Tongue (tissue), 3 donors: ENCODE measurements around the gene TTBK1. TPM values are rescaled to one million over a fixed set of nuclear protein-coding genes. Genes with fewer than 3 reads are reported as not detected.

Experiments
- DNase-seq: peaks from one replicate; pipeline ENCODE4 v3.0.0-alpha.2; 2015
- small RNA-seq: library from RNA; depleted of rRNA; stranded (forward); fragments of <200 nt; gene quantifications from one replicate; pipeline ENCODE3, GENCODE V24; 2014; ENCODE audit warnings: low replicate concordance
- total RNA-seq: library from RNA; depleted of rRNA; stranded (reverse); fragments of >200 nt; gene quantifications from one replicate; pipeline ENCODE4 v1.2.3, GENCODE V29; 2014

Gene TTBK1
- total RNA-seq, 1 donor from 2014 or later: 0.10 TPM

- no peak for DNase-seq
These were observed 61.6 kb downstream of the TTBK1 start for GRCh38 chr6:43304882-43305281.

GRCh38 chr6:43306086-43306485, 62.8 kb downstream of the TTBK1 start:
- DNase-seq: no peak

GRCh38 chr6:43307451-43308100, 64.3 kb downstream of the TTBK1 start:
- DNase-seq: no peak

GRCh38 chr6:43308101-43308989, 65.1 kb downstream of the TTBK1 start, which contains the start of gene CRIP3:
TSS of gene CRIP3 (minus strand) at chr6:43308826. CDS start at chr6:43308792, 34 bp downstream.
- DNase-seq: peak; percentile 52

GRCh38 chr6:43308990-43309477, 65.8 kb downstream of the TTBK1 start:
- no peak for DNase-seq

- no peak for DNase-seq
These were observed 66.9 kb downstream of the TTBK1 start for GRCh38 chr6:43310134-43310533.

- DNase-seq: no peak
These were observed 67.3 kb downstream of the TTBK1 start for GRCh38 chr6:43310624-43311023.

GRCh38 chr6:43311666-43312065, 68.4 kb downstream of the TTBK1 start:
- no peak for DNase-seq

- DNase-seq: no peak
These were observed 70.5 kb downstream of the TTBK1 start for GRCh38 chr6:43313813-43314212.

- DNase-seq: no peak
These were observed 74.7 kb downstream of the TTBK1 start for GRCh38 chr6:43318011-43318410.

- no peak for DNase-seq
These were observed 82.6 kb downstream of the TTBK1 start for GRCh38 chr6:43325876-43326275.

GRCh38 chr6:43328528-43328927, 85.2 kb downstream of the TTBK1 start:
- no peak for DNase-seq

GRCh38 chr6:43331470-43331869, 88.2 kb downstream of the TTBK1 start:
- DNase-seq: no peak

- no peak for DNase-seq
These were observed 88.6 kb downstream of the TTBK1 start for GRCh38 chr6:43331891-43332290.

GRCh38 chr6:43334466-43335095, 91.3 kb downstream of the TTBK1 start:
- DNase-seq: peak; percentile 85

- DNase-seq: no peak
These were observed 92.2 kb downstream of the TTBK1 start for GRCh38 chr6:43335469-43335868.

- DNase-seq: no peak
These were observed 93.1 kb downstream of the TTBK1 start for GRCh38 chr6:43336382-43336781.

Small RNA genes lying within 50 kb of the gene (small RNA-seq; reads per million reads assigned to genes)
- not detected for gene RPL12P47

Other genes starting within 250 kb of the TTBK1 start
- 23.8 TPM for gene MEA1, start 229.5 kb upstream of the TTBK1 start, total RNA-seq
- gene KLHDC3, start 229.2 kb upstream of the TTBK1 start, total RNA-seq: 249 TPM
- gene RRP36, start 221.9 kb upstream of the TTBK1 start, total RNA-seq: 45.0 TPM
- 37.4 TPM for gene CUL7, start 189.6 kb upstream of the TTBK1 start, total RNA-seq
- 20.9 TPM for gene MRPL2, start 184.0 kb upstream of the TTBK1 start, total RNA-seq
- gene KLC4, start 183.8 kb upstream of the TTBK1 start, total RNA-seq: 32.3 TPM
- gene PTK7, start 167.2 kb upstream of the TTBK1 start, total RNA-seq: 67.8 TPM
- gene SRF, start 72.2 kb upstream of the TTBK1 start, total RNA-seq: 28.3 TPM
- gene CUL9, start 61.3 kb upstream of the TTBK1 start, total RNA-seq: 16.3 TPM
- gene DNPH1, start 14.0 kb upstream of the TTBK1 start, total RNA-seq: 33.0 TPM
- not detected for gene SLC22A7, start 54.8 kb downstream of the TTBK1 start, total RNA-seq
- gene CRIP3, start 65.3 kb downstream of the TTBK1 start, total RNA-seq: 0.62 TPM
- gene ZNF318, start 126.2 kb downstream of the TTBK1 start, total RNA-seq: 13.0 TPM
- 13.4 TPM for gene ABCC10, start 184.1 kb downstream of the TTBK1 start, total RNA-seq
- gene DLK2, start 212.1 kb downstream of the TTBK1 start, total RNA-seq: 5.2 TPM
- gene TJAP1, start 234.1 kb downstream of the TTBK1 start, total RNA-seq: 26.8 TPM